HL-60 (cell line): Measurements from ENCODE around the gene MACROD2.

Experiments
- CTCF ChIP-seq: IDR thresholded peaks from one replicate; pipeline ENCODE4 v1.5.1; 2011; ENCODE audit warnings: low read length, control low read depth, inconsistent platforms; ENCODE audit not compliant: insufficient read depth
- GABPA ChIP-seq: IDR thresholded peaks from 2 replicates; pipeline ENCODE4 v1.6.1; 2012; ENCODE audit warnings: low read depth
- REST ChIP-seq: IDR thresholded peaks from 2 replicates; pipeline ENCODE4 v1.6.1; 2012; ENCODE audit warnings: low read depth; ENCODE audit not compliant: insufficient replicate concordance
- SPI1 ChIP-seq: IDR thresholded peaks from 2 replicates; pipeline ENCODE4 v1.6.1; 2012; ENCODE audit warnings: low read depth, mild to moderate bottlenecking, borderline replicate concordance

- TF ChIP-seq CTCF (no peak), SPI1 (no peak), REST (no peak), GABPA (no peak)
Measured at GRCh38 chr20:14960831-14961230, 965.5 kb downstream of the MACROD2 start.
